Measurements from ENCODE around the gene CAV2. TPM values are rescaled to one million over a fixed set of nuclear protein-coding genes. Genes with fewer than 3 reads are reported as not detected.

The CAV2 gene
- total RNA-seq, 1 experiment from 2014 or later = 286 TPM

DNA sequence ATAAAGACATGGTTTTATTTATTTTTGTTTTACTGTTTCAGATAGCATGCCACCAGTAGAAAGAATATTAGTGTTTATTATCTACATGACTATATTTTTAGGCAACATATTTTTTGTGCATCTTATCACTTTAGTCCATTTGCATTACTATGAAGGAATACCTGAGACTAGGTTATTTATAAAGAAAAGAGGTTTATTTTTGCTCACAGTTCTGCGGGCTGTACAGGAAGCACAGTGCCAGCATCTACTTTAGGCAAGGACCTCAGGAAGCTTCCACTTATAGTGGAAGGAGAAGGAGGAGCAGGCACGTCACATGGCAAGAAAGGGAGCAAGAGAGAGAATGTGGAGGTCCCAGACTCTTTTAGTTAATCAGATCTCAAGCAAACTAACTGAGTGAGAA, 5.7 kb downstream of the CAV2 start:
- POLR2A ChIA-PET (ENCODE audit: low non-redundant PET) = interaction anchor here (0.7 kb wide), 1 partner anchor 37 kb away, joined by 3 read pairs; no protein-coding TSS in a partner anchor
- CTCF ChIA-PET = no interaction called here
- no peaks in the 10 kb centered on the region for H3K27me3 ChIP-seq (replicated peaks; ENCODE audit: insufficient read depth, low read depth, low read length, poor library complexity)
- peak overlapping the region; percentile 14 for H3K4me3 ChIP-seq (ENCODE audit: low read depth, low read length, poor library complexity, severe bottlenecking)
- no peaks in the 10 kb centered on the region for H3K9me3 ChIP-seq (ENCODE audit: low read depth, low read length, poor library complexity, severe bottlenecking)
- peaks cover 91% of the 10 kb centered on the region for H3K36me3 ChIP-seq (ENCODE audit: insufficient read depth, low read length, poor library complexity, severe bottlenecking)
- BruUV-seq (replicated peaks) = no TSS peak
- TF ChIP-seq, protein P1, sequence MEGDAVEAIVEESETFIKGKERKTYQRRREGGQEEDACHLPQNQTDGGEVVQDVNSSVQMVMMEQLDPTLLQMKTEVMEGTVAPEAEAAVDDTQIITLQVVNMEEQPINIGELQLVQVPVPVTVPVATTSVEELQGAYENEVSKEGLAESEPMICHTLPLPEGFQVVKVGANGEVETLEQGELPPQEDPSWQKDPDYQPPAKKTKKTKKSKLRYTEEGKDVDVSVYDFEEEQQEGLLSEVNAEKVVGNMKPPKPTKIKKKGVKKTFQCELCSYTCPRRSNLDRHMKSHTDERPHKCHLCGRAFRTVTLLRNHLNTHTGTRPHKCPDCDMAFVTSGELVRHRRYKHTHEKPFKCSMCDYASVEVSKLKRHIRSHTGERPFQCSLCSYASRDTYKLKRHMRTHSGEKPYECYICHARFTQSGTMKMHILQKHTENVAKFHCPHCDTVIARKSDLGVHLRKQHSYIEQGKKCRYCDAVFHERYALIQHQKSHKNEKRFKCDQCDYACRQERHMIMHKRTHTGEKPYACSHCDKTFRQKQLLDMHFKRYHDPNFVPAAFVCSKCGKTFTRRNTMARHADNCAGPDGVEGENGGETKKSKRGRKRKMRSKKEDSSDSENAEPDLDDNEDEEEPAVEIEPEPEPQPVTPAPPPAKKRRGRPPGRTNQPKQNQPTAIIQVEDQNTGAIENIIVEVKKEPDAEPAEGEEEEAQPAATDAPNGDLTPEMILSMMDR (conservative IDR thresholded peaks at IDR 0.05; ENCODE audit: low read depth, low read length) = no peak
- TF ChIP-seq EZH2 (IDR thresholded peaks at IDR 0.05; ENCODE audit: borderline replicate concordance, low read depth, low read length, poor library complexity, severe bottlenecking) = no peak
- peaks cover 56% of the 10 kb centered on the region for H3K4me1 ChIP-seq (ENCODE audit: insufficient read depth, low read length, poor library complexity, severe bottlenecking)
- DNase-seq (ENCODE audit: low spot score) = no peak
- peak overlapping the region; percentile 63 for H3K27ac ChIP-seq (ENCODE audit: low read depth, low read length, poor library complexity, severe bottlenecking)
- intact Hi-C loops (cut with micrococcal nuclease; ENCODE audit: unreplicated experiment) = no loop called here

DNA sequence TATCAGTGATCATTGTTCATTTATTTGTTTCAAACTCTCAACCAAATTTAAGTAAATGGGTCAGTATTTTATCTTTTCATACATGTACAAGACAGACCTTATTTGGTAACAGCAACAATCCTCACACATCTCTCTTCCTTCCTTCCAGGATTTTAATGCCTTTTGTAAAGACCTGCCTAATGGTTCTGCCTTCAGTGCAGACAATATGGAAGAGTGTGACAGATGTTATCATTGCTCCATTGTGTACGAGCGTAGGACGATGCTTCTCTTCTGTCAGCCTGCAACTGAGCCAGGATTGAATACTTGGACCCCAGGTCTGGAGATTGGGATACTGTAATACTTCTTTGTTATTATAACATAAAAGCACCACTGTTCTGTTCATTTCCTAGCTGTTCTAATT, 6.3 kb downstream of the CAV2 start:
- Histone ChIP-seq H3K27me3 (replicated peaks; ENCODE audit: insufficient read depth, low read depth, low read length, poor library complexity) (no peaks in the 10 kb centered on the region), H3K9me3 (ENCODE audit: low read depth, low read length, poor library complexity, severe bottlenecking) (no peaks in the 10 kb centered on the region), H3K4me3 (ENCODE audit: low read depth, low read length, poor library complexity, severe bottlenecking) (peak overlapping the region; percentile 14), H3K36me3 (ENCODE audit: insufficient read depth, low read length, poor library complexity, severe bottlenecking) (peaks cover 86% of the 10 kb centered on the region), H3K4me1 (ENCODE audit: insufficient read depth, low read length, poor library complexity, severe bottlenecking) (peaks cover 61% of the 10 kb centered on the region), H3K27ac (ENCODE audit: low read depth, low read length, poor library complexity, severe bottlenecking) (peak overlapping the region; percentile 63)
- BruUV-seq (replicated peaks) = no TSS peak
- ChIA-PET POLR2A (ENCODE audit: low non-redundant PET) (interaction anchor here (0.7 kb wide), 1 partner anchor 37 kb away, joined by 3 read pairs; no protein-coding TSS in a partner anchor), CTCF (no interaction called here)
- TF ChIP-seq EZH2 (IDR thresholded peaks at IDR 0.05; ENCODE audit: borderline replicate concordance, low read depth, low read length, poor library complexity, severe bottlenecking) = no peak
- TF ChIP-seq, protein P1 (conservative IDR thresholded peaks at IDR 0.05; ENCODE audit: low read depth, low read length) = no peak
- DNase-seq (ENCODE audit: low spot score) = peak; percentile 67
- intact Hi-C loops (cut with micrococcal nuclease; ENCODE audit: unreplicated experiment) = no loop called here

DNA sequence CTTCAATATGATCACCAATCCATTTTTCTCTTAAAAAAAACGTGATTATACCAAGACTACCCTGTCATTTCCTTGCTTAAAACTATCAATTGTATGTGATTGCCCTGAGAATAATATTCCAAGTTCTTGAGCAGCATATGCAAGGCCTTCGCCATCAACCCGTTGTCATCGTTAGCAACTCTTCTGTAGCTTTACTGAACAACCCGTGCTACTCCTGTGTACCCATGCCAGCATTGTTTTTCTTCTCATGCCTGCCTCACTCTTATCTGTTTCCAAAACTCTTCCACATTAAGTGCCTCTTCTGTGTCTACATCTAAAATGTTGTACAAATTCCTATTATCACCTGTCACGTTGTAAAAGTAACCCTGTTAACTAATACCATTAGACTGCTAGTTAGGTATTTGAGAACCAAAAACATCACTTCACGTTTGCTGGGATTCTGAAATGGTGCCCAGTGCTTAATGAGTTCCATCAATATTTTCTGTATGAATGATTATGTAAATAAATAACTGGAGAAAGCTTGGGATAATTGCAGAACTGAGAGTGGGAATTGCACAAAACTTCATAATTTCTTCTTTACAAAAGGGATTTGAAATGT, 10.5 kb downstream of the CAV2 start:
- POLR2A ChIA-PET (ENCODE audit: low non-redundant PET) = no interaction called here
- H3K4me1 ChIP-seq (ENCODE audit: insufficient read depth, low read length, poor library complexity, severe bottlenecking) = peaks cover 84% of the 10 kb centered on the region

More for the DNA sequence above, 10.5 kb downstream of the CAV2 start:
- no peaks in the 10 kb centered on the region for H3K9me3 ChIP-seq (ENCODE audit: low read depth, low read length, poor library complexity, severe bottlenecking)
- CTCF ChIA-PET = no interaction called here
- no peak for DNase-seq (ENCODE audit: low spot score)
- TF ChIP-seq, protein P1 (conservative IDR thresholded peaks at IDR 0.05; ENCODE audit: low read depth, low read length) = no peak
- TF ChIP-seq EZH2 (IDR thresholded peaks at IDR 0.05; ENCODE audit: borderline replicate concordance, low read depth, low read length, poor library complexity, severe bottlenecking) = no peak
- peaks cover 46% of the 10 kb centered on the region for H3K36me3 ChIP-seq (ENCODE audit: insufficient read depth, low read length, poor library complexity, severe bottlenecking)
- BruUV-seq (replicated peaks) = no TSS peak
- intact Hi-C loops (cut with micrococcal nuclease; ENCODE audit: unreplicated experiment) = no loop called here
- no peak overlapping the region for H3K4me3 ChIP-seq (ENCODE audit: low read depth, low read length, poor library complexity, severe bottlenecking)
- peak overlapping the region; percentile 84 for H3K27ac ChIP-seq (ENCODE audit: low read depth, low read length, poor library complexity, severe bottlenecking)
- H3K27me3 ChIP-seq (replicated peaks; ENCODE audit: insufficient read depth, low read depth, low read length, poor library complexity) = no peaks in the 10 kb centered on the region
